Measurements from ENCODE around the gene DNAJC8. TPM values are rescaled to one million over a fixed set of nuclear protein-coding genes. Genes with fewer than 3 reads are reported as not detected.

The DNAJC8 gene
- total RNA-seq (2021) (48.4 and 61.4 TPM in 2 replicates), Bru-seq, nascent RNA (percentile 81 among the genes with signal in this experiment), BruChase-seq, experiment 1, labeled RNA remaining after a 2-hour chase (percentile 72 among the genes with signal in this experiment), BruChase-seq, experiment 2, labeled RNA remaining after a 6-hour chase (percentile 82 among the genes with signal in this experiment)
- long read RNA-seq, transcript DNAJC8-205 (10 exons, 1,600 nt): minor isoform, 9 of 210 reads
- long read RNA-seq, transcript DNAJC8-201 (9 exons, 1,759 nt): major isoform, 183 of 210 reads
- long read RNA-seq, partial matches to known transcripts: 2 of 210 reads
- long read RNA-seq, other reads (novel, unspliced or antisense): 16 of 210 reads

DNA sequence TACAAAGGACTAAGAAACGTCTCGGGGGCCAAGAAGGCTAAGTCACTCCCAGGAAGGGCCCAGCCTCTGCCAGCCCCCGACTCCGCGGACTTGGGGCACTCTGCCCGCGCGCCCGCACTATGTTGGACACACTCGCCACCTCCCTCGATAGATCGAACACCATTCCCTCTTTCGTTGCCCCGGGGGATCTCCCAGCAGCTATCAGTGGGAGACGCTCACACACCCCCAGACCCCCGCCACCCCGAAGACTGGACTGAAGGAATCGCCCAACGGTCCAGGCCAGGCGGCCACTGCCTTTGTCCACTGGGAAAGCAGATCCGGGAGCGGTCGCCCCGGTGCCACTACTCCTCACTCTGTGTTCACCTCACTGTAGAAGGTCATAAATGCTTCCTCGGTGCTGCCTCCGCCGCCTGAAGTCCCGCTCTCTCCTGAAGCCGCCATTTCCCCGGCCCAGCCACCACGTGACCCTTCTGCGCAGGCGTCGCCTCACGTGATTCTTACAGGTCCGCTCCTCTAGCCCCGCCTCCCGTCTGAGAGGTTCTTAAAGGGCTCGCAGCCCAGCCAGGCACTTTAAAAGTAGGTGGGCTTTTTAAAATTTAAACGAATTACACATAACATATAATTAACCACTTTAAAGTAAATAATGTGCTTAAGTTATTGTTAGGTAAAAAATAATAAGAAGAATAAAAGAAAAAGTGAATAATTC is at the start of gene DNAJC8:
Gene DNAJC8 (minus strand): TSS at position 472 of the 706 bp plus-strand sequence. CDS start 31 bp downstream, at position 441.
- Histone ChIP-seq H3K9me2 (ENCODE audit: insufficient read depth) (no peaks in the 10 kb centered on the region), H3K4me1 (replicated peaks; ENCODE audit: insufficient read depth) (peaks cover 9% of the 10 kb centered on the region; the same call in 1 of the 2 replicates), H3K36me3 (ENCODE audit: low read depth) (0 out of 2 replicates have a peak, but pooled peaks cover 4% of the 10 kb centered on the region), H3K27ac (peak within 1 kb of the TSS; percentile 50), H3K4me2 (peak within 1 kb of the TSS; percentile 84), H3K27me3 (ENCODE audit: insufficient read depth, low read depth) (no peaks in the 10 kb centered on the region), H3K79me2 (ENCODE audit: low read depth) (peaks cover 47% of the 10 kb centered on the region), H3K9me3 (ENCODE audit: insufficient read depth, low read depth) (no peaks in the 10 kb centered on the region), H3F3A (ENCODE audit: insufficient read depth, low read depth) (no peaks in the 10 kb centered on the region), H3K4me3 (peak within 1 kb of the TSS; percentile 98), H4K20me1 (ENCODE audit: insufficient read depth) (no peaks in the 10 kb centered on the region; the same call in 1 of the 2 replicates), H2AFZ (peak within 1 kb of the TSS; percentile 87)
- intact Hi-C loops (cut with micrococcal nuclease; ENCODE audit: unreplicated experiment): no loop called here
- TSS peak; percentile 48 for BruUV-seq (replicated peaks)
- ChIA-PET POLR2A (ENCODE audit: unreplicated experiment) (no interaction called here), CTCF (no interaction called here)
- DNase-seq: peak; percentile 73 to 80
- no peak for TF ChIP-seq EZH2 (IDR thresholded peaks at IDR 0.05; ENCODE audit: low read depth)
- TF ChIP-seq, protein P1, sequence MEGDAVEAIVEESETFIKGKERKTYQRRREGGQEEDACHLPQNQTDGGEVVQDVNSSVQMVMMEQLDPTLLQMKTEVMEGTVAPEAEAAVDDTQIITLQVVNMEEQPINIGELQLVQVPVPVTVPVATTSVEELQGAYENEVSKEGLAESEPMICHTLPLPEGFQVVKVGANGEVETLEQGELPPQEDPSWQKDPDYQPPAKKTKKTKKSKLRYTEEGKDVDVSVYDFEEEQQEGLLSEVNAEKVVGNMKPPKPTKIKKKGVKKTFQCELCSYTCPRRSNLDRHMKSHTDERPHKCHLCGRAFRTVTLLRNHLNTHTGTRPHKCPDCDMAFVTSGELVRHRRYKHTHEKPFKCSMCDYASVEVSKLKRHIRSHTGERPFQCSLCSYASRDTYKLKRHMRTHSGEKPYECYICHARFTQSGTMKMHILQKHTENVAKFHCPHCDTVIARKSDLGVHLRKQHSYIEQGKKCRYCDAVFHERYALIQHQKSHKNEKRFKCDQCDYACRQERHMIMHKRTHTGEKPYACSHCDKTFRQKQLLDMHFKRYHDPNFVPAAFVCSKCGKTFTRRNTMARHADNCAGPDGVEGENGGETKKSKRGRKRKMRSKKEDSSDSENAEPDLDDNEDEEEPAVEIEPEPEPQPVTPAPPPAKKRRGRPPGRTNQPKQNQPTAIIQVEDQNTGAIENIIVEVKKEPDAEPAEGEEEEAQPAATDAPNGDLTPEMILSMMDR (conservative IDR thresholded peaks at IDR 0.05): no peak

GRCh38 chr1:28281608-28282425 is 49.0 kb upstream of the DNAJC8 start:
- no peak overlapping the region for H3K4me3 ChIP-seq
- H3K27ac ChIP-seq: no peak overlapping the region
- H3K4me1 ChIP-seq (replicated peaks; ENCODE audit: insufficient read depth): no peaks in the 10 kb centered on the region
- ChIA-PET POLR2A (ENCODE audit: unreplicated experiment) (no interaction called here), CTCF (no interaction called here)
- H3K79me2 ChIP-seq (ENCODE audit: low read depth): no peaks in the 10 kb centered on the region
- BruUV-seq (replicated peaks): no TSS peak
- H3K27me3 ChIP-seq (ENCODE audit: insufficient read depth, low read depth): no peaks in the 10 kb centered on the region
- no peak overlapping the region for H2AFZ ChIP-seq
- H3K36me3 ChIP-seq (ENCODE audit: low read depth): peaks cover 8% of the 10 kb centered on the region; the same call in 1 of the 2 replicates
- no peak for DNase-seq
- intact Hi-C loops (cut with micrococcal nuclease; ENCODE audit: unreplicated experiment): no loop called here
- no peak overlapping the region for H3K4me2 ChIP-seq
- no peaks in the 10 kb centered on the region; the same call in 1 of the 2 replicates for H4K20me1 ChIP-seq (ENCODE audit: insufficient read depth)
- TF ChIP-seq, protein P1 (conservative IDR thresholded peaks at IDR 0.05): no peak
- no peak for TF ChIP-seq EZH2 (IDR thresholded peaks at IDR 0.05; ENCODE audit: low read depth)
- no peaks in the 10 kb centered on the region for H3K9me3 ChIP-seq (ENCODE audit: insufficient read depth, low read depth)
- no peaks in the 10 kb centered on the region for H3K9me2 ChIP-seq (ENCODE audit: insufficient read depth)
- no peaks in the 10 kb centered on the region; the same call in 1 of the 2 replicates for H3F3A ChIP-seq (ENCODE audit: insufficient read depth, low read depth)

GRCh38 chr1:28280977-28281381 is 48.1 kb upstream of the DNAJC8 start:
- Histone ChIP-seq H3K79me2 (ENCODE audit: low read depth) (no peaks in the 10 kb centered on the region), H3K27me3 (ENCODE audit: insufficient read depth, low read depth) (no peaks in the 10 kb centered on the region), H3K36me3 (ENCODE audit: low read depth) (peaks cover 8% of the 10 kb centered on the region; the same call in 1 of the 2 replicates), H3K27ac (no peak overlapping the region), H4K20me1 (ENCODE audit: insufficient read depth) (no peaks in the 10 kb centered on the region; the same call in 1 of the 2 replicates), H2AFZ (no peak overlapping the region), H3F3A (ENCODE audit: insufficient read depth, low read depth) (no peaks in the 10 kb centered on the region; the same call in 1 of the 2 replicates), H3K9me2 (ENCODE audit: insufficient read depth) (no peaks in the 10 kb centered on the region), H3K4me1 (replicated peaks; ENCODE audit: insufficient read depth) (no peaks in the 10 kb centered on the region), H3K9me3 (ENCODE audit: insufficient read depth, low read depth) (no peaks in the 10 kb centered on the region), H3K4me3 (no peak overlapping the region), H3K4me2 (no peak overlapping the region)
- intact Hi-C loops (cut with micrococcal nuclease; ENCODE audit: unreplicated experiment): no loop called here
- no peak for DNase-seq
- ChIA-PET CTCF (no interaction called here), POLR2A (ENCODE audit: unreplicated experiment) (no interaction called here)
- TF ChIP-seq, protein P1 (conservative IDR thresholded peaks at IDR 0.05): no peak
- no peak for TF ChIP-seq EZH2 (IDR thresholded peaks at IDR 0.05; ENCODE audit: low read depth)
- no TSS peak for BruUV-seq (replicated peaks)
